ENCODE data around the gene NEK6. TPM values are rescaled to one million over a fixed set of nuclear protein-coding genes. Genes with fewer than 3 reads are reported as not detected.

The NEK6 gene
- total RNA-seq, 6 experiments from 2014 or later, result 61.6 to 128 (median 67.5) TPM

GRCh38 chr9:124399968-124400940 lies 142.5 kb downstream of the NEK6 start:
- no peaks in the 10 kb centered on the region for H3K4me1 ChIP-seq
- DNase-seq (no peak), ATAC-seq (no peak)
- no peaks in the 10 kb centered on the region for H3K27me3 ChIP-seq
- WGBS (ENCODE audit: insufficient coverage, low coverage, low lambda C conversion rate, missing lambda C conversion rate), result 70% methylated on average over 14 of the region's 15 CpGs
- TF ChIP-seq POLR2A (IDR thresholded peaks at IDR 0.05), result no peak
- no peak for TF ChIP-seq CTCF (IDR thresholded peaks at IDR 0.05)
- peaks cover 0 to 59% (median 16%) of the 10 kb centered on the region in 4 donors for H3K36me3 ChIP-seq
- intact Hi-C loops (cut with DNase I), result no loop called here
- H3K27ac ChIP-seq, result no peak overlapping the region
- H3K4me3 ChIP-seq, result no peak overlapping the region
- H3K9me3 ChIP-seq, result no peaks in the 10 kb centered on the region

Other genes with a start within 250 kb of the NEK6 start
- gene LHX2, start 246.2 kb upstream of the NEK6 start, total RNA-seq, result 1 to 10 TPM in 5 of 6 experiments, under 1 TPM in 1; 0.64 to 5.0 (median 3.0) TPM
- gene PSMB7, start 157.5 kb downstream of the NEK6 start, total RNA-seq, result 100 to 1,000 TPM in 2 of 6 experiments, 10 to 100 TPM in 4; 76.4 to 196 (median 96.8) TPM
- gene ADGRD2, start 192.5 kb downstream of the NEK6 start, total RNA-seq, result not detected
- under 1 TPM in 1 of 6 experiments, not detected in 5; 0.26 TPM for gene NR5A1, start 249.4 kb downstream of the NEK6 start, total RNA-seq